ENCODE results near the gene TRERF1. TPM values are rescaled to one million over a fixed set of nuclear protein-coding genes. Genes with fewer than 3 reads are reported as not detected.

The TRERF1 gene
- total RNA-seq, 1 donor = 10.8 TPM

DNA sequence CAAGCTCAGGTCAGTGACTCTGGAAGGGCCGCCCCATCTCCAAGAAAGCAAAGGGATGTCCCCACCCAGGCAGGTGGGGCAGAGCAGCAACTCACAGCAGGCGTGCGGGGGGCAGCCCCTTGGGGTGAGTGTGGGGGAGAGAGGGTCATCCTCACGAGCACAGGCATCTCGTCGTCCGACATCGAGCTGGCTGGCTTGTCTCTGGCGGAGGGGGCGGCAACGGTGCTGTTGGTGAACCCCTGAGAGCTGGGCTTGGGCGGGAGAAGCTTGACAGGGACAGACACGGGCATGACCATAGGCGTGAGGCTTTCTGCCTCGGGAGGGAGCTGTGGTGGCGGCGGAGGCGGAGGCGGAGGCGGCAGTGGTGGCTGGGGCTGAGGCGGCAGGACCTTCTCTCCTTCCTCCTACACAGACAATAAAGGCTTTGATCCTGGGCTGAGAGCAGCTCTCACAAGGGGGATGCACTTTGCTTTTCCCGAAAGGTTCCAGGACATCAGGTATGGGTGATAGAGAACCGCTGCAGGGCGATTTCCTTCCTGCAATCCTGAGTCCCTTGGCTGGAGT lies 188.5 kb downstream of the TRERF1 start:
- no peak for DNase-seq (ENCODE audit: low read depth in 2 of 3, low spot score in 2 of 3)

DNA sequence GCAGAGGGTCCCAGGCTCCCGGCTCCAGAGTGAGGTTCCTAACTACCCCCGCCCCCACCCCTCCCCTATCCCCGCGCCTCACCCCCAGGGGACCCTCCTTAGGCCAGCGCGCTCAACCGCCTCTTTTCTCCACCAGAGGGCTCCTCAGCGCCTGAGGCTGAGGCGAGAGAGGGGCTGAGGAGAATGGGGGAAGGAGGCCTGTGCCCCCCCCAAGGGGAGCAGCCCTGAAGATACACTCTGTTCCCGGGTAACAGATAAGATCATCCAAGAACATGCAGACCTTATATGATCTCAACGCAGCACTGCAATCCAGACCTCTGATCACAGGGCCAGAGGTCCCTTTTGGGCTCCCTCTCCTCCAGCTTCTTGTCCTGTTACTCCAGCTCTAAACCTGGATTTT lies 190.8 kb downstream of the TRERF1 start:
- peak in 2 of 3 donors; percentile 31 to 58 for DNase-seq (ENCODE audit: low read depth in 2 of 3, low spot score in 2 of 3)

DNA sequence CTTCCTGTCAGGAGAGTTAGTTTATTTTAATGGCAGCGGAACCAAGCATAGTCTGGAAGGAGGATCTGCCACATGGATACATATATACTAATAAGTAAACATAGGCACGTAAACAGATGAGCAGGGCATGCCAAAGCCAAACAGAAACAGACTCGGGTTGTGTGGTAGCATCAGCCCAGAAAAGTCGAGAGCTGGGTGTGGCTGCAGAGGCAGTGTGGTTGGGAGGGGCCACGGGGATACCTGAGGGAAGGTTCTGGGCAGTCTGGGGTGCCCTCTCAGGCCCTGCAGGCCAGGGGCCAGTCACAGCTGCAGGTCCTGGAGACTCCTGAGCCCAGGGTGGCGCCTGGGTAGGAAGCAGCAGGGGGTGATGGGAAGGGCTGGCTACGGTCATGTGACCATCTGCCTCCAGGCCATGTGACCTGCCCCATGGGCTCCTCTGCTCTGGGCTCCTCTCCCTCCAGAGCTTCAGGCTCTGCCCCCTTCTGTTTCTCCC lies 191.3 kb downstream of the TRERF1 start:
- DNase-seq (ENCODE audit: low read depth in 2 of 3, low spot score in 2 of 3) = no peak

DNA sequence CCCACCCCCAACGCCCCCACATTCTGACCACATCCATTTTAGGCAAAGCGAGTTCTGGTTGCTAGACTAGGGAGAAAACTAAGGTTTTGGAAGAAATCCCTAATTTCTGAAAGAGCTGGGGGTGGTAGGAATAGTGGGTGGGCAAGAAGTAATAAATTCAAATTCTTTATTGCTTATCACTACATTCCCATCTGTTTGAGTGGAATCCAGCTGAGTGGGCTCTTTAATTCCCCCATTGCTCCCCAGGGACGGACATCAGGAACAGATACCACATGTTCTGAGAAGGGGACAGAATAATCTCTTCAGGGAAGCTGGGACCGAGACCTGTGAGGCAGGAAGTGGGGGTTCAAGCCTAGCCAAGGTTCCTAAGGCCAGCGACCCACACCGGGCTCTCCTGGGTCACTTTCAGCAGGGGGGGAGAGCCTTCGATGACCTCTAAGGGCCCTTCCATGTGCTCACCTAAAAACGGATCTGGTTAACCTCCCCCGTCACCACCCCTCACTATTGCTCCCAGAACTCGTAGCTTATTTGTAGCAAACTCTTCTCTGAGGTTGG lies 191.8 kb downstream of the TRERF1 start:
- no peak for DNase-seq (ENCODE audit: low read depth in 2 of 3, low spot score in 2 of 3)

DNA sequence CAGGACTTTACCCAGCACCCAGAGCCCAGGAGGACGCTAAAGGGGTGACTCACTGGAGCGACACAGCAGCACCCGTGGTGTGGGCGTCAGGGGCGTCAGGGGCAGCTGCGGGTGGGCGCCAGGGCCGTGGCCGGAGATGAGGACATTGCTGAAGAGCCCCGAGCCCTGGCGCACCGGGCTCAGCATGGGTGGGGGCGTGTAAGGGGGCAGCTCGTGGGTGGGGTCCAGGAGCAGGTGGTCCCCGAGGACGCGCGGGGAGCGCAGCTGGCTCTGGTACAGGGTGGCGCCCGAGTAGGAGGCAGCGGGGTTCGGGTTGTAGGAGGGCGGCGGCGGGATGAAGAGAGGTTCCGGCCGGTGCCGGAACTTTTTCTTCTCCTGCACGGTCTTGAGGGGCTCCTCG lies 192.4 kb downstream of the TRERF1 start:
- DNase-seq (ENCODE audit: low read depth in 2 of 3, low spot score in 2 of 3) = no peak

DNA sequence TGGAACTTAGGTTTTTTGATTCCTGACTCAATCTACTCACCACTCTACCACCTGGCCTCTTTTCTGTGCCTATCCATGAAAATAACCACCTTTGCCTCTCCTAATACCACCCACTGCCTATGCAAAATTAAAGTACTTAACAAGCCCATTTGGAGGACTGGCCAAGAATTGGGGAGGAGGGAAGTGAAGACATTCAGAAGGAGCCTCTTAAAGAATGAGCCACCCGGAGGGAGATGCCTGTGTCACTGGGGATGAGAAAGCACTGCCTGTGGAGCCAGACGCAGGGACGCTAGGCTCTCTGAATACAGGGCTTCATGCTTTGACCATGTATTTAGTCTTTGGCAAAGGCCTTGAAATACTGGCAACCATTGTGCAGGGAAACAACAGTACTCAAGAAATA lies 194.1 kb downstream of the TRERF1 start:
- DNase-seq (ENCODE audit: low read depth in 2 of 3, low spot score in 2 of 3) = no peak

DNA sequence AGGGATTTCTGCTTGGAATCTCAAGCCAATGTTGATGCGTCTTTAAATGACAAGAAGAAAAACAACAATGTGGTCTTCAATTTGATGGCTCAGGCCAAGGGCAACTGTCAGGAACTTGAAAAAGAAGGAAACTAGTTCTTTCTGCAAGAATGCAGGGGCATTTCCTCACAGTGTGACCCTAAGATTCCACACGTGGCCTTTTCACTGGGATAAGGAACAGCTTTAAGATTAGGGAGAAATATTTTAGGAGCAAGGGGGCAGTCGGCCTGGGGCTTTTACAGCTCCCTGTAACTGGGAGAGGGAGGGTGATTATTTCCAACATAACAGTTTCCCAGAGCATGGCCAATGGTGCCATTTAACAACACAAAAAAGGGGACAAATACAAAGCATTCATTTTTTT lies 194.7 kb downstream of the TRERF1 start:
- no peak for DNase-seq (ENCODE audit: low read depth in 2 of 3, low spot score in 2 of 3)

DNA sequence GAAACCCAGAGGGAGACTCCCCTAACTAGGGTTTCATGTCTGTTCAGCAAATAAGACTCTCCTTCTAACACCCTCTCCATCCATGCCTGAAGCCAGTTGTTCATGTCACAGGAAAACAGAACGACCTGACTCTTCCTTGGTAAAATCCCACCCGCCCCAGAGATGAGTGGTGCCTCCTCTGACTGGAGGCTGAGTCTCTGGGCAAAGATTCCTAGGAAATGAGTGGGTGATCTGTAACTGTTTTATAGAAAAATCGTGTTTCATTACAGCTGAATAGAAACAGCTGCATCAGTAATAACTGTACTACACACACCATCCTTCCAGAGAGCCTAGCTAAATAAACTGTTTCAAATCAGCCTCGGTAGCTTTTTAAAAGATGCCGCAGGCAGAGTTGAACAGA lies 196.7 kb downstream of the TRERF1 start:
- DNase-seq (ENCODE audit: low read depth in 2 of 3, low spot score in 2 of 3) = no peak

DNA sequence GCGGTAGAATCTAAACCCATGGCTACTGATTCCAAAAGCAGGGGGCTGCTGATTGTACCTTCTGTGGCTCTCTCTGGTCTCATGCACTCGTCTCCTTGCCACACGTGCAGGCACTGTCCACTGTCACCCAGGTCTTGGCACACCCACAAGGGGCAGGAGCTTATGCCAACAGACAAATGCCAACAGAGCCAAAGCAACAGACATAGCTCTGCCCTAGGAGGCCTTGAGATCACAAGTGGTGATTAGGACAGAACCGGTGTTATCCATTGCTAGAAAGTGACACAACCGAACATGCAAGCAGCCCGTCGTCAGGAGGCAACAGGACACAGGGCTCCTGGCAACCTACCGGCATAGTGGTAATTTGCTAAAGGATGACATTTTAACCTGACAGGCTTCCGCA lies 197.2 kb downstream of the TRERF1 start:
- DNase-seq (ENCODE audit: low read depth in 2 of 3, low spot score in 2 of 3) = no peak

DNA sequence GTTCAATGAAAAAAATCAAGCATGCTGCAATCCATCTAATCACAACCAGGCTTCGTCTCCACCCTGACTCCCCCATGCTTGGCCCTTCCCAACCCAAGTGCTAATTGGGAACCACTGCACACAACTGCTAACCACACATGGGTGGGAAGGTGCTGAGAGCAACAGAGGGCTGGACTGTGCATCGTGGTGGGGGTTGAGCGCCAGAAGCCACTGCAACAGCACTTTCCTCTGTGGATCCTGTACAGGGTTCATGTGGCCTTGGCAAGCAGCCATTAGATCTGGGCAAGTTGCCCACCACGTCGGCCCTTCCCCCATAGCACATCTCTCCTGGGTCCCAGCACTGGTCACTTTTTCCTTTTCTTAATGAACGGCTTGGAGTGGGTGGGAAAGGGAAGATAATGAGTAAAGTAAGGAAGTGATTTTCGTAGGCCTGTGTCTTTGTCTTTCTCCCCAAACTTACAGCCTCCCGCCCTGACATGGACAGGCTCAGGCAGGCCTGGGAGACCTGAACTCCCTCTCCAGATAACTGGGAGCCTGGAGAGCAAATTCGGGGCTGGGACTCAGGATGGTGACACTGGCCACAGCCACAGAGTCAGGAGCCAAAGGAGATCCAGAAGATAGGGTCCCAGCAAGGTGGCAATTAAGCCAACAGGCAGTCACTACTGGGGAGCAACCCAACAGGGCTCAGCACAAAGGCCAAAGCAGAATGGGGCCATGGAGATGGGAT lies 199.7 kb downstream of the TRERF1 start:
- DNase-seq (ENCODE audit: low read depth in 2 of 3, low spot score in 2 of 3) = peak in 1 of 3 donors; percentile 9

DNA sequence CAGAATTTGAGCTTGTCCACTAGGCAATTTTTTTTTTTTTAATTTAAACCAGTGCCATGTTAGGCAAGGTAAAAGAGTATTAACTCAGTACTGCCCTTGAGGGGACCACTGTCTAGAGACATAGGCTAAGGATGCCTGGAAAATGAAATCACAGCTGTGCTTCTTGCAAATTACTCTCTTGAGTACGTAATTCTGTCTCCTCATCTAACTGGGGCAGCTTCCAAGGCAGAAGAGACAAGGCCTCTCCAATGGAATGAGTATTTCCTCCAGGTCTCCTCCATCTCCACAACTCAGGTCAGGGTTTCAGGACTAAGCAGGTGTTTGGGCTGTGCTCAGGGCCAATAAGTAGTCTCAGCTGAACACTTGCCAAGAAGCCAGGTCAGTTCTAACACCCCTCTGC lies 200.2 kb downstream of the TRERF1 start:
- no peak for DNase-seq (ENCODE audit: low read depth in 2 of 3, low spot score in 2 of 3)

DNA sequence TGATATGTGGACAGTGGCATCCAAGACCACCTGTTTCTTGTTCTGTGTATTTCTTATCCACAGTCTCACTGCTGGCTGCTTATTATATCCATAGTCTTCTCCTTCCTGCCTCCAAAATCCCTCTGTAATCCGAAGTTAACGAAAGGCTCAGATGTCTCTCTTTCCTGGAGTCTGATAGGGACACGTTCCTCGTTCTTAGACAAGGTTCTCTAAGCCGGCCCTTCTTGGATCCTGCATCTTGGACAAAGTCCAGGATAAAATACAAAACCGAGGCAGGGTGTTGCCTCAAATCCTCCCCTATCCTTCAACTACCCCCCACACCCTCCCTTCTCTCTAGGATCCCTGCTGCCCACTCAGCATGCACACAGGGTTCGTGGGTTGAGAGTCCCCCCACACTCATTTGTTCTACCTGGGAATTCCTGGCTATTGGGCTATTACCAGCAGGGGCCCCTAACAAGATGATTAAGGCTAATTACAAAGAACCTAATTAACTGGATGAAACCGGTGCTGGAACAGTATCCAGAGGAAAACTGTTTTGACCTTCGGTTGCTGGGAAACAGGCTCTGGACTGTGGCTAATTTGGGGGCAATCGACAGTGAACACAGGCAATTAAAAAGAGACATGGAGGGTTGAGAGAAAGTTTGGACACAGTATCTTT lies 201.3 kb downstream of the TRERF1 start:
- no peak for DNase-seq (ENCODE audit: low read depth in 2 of 3, low spot score in 2 of 3)

DNA sequence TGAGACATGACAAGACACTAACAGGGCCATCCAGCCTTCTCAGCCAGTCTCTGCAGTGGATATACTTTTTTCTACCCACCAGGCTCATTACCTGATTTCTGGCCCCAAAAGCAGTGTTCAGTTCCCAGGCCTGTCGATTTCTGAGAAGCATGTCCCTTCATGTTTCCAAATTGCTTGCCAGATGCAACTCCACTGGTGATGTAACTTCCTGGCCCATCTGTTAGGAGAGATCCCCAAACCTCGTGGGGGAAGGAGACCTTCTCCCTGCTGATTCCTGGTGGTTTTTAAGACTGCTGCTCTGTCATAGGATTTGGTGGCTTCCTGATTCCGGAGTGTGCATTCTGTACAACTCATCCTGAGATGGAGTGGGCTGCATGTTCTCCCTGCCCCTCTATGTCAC lies 202.4 kb downstream of the TRERF1 start:
- no peak for DNase-seq (ENCODE audit: low read depth in 2 of 3, low spot score in 2 of 3)

DNA sequence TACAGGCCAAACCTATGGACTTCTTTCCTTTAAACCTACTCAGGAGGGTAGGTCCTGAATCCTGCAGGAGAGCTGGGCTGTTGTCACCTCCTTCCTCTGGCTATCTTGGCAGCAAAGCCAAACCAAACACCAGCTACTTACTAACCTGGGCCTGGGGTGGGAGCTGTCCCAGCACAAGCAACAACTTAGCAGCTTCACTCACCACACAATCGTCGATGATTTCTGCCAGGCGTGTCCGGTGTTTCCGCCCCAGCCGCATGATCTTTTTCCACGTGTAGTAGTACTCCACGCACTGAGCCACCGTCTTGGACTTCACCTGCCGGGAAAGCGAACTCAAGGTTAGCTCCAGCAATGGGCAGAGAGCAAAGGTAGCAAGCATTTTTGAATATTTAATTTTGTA lies 208.7 kb downstream of the TRERF1 start:
- DNase-seq (ENCODE audit: low read depth in 2 of 3, low spot score in 2 of 3) = no peak

DNA sequence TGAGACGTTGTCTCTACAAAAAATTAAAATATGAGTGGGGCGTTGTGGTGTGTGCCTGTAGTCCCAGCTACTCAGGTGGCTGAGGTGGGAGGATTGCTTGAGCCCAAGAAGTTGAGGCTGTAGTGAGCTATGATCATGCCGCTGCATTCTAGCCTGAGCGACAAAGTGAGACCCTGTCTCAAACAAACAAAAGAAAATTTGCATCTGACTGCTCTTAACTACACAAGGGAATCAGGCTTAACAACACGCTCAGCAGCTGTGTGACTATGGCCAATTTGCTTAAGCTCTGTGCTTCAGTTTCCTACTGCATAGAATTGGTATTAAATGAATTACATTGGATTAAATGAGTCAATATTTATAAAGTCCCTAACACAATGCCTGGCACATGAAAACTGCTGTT lies 209.8 kb downstream of the TRERF1 start:
- no peak for DNase-seq (ENCODE audit: low read depth in 2 of 3, low spot score in 2 of 3)

DNA sequence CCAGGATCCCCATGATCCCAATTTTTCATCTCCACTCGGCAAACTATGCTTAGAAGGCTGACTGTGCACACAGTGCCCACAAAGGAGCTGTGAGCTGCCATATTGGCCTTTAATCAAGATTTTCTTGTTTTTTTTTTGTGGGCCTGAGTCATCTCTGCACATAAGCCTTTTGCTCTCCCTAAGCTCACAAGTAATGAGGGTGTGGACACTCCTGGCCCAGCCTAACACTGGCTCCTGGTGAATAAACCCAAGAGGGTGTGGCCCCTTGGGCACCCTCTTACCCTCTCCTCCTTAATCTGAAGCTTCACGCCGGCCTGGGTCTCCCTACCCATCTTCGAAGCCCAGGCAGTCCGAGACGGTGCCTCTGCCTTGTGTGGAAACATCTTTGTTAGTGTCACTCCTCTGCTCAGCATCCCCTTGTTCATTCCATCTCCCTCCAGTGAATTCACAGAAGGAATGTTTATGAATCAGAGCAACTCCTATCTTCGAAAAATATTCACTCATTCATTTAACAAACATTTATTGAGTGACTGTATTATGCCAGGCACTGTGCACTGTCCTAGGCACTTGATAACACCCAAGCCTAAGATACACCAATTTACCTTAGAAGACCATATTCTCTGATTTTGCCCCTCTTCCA lies 211.9 kb downstream of the TRERF1 start:
- DNase-seq (ENCODE audit: low read depth in 2 of 3, low spot score in 2 of 3) = no peak

DNA sequence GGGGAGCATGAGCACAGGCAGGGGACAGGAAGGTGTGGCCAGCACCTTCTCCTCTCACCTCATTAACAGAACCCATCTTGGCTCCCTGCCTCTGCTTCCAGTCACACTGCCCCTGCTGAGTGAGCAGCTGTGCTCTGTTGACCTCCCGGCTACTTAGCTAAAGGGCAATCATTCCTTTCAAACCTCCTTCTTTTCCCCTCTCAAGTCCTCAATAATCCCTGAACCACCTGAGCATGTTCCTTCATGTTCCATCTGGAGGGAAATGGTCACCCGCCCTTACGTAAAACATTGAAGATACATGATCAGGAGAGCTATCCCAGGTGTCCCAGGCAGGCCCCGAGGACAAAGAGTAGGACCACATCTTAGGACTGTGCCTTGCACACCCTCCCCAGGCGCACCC lies 212.4 kb downstream of the TRERF1 start:
- DNase-seq (ENCODE audit: low read depth in 2 of 3, low spot score in 2 of 3) = no peak

DNA sequence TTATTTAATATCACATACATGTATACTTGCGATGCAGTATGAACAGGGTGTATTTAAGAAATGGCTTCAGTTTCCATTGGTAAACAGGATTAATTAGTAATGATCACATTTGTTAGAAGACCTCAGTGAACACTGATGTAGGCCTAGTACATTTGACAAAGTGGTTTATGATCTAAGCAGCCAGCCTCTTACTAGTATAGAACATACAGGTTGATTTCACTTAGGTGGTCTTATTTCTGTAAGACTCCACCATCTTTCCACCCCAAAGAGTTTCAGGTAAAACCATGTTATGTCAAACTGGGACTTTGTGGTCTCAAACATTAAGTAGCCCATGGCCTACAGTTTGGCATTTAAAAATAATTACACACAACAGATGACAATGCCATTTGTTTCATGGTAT lies 213.9 kb downstream of the TRERF1 start:
- DNase-seq (ENCODE audit: low read depth in 2 of 3, low spot score in 2 of 3) = no peak

DNA sequence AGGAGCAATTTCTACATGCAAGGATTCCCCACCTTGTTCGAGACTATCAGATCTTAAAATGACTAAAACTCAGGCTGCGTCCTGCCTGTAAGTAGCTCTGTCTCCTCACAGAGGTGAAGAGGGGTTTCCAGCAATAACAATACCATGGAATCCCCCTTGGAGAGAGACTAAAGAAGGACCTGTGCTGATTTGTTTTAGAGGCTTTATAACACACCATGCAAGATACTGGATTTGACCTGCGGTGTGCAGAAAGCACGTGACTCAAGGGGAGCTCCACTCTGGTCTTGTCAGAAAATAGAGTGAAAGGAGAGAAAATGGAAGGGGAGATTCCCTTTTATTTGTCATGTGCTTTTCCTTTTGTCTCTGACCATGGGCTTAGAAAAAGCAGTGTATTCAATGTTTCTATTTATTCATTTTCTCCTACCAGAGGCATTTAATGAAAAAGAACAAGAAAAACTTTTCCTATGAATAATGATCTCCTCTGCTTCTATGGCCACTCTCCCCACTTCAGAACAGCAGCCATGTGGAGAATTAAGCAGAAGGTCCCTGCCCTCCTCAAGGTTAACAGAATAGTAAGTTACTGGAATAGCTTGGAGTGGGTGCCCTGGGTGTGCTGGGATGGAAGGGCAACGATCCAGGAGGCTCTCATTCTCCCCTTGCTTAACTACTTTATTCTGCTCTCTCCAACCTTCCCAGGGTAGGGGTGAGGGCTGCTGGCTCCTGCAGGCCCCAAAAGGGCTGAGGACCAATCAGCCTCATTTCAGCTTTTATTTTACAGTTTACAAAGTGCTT lies 214.8 kb downstream of the TRERF1 start:
- DNase-seq (ENCODE audit: low read depth in 2 of 3, low spot score in 2 of 3) = no peak

DNA sequence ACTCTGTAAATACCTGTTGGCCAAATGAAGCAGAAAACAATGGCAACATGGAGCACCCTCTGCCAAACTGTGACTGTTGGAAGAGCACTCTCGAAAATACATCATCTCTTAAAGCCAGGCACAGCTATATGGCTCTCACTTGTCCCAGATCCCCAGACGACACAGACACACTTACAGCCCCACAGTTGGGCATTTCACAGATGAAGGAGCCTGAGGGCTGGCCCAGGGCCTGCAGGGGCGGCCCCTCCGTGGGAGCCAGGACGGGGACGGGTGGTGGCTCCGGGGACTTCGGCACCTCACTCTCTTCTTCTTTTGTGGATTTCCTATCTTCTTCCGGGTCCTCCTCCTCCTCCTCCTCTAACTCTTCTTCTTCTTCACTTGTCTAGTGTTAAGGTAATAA lies 215.7 kb downstream of the TRERF1 start:
- DNase-seq (ENCODE audit: low read depth in 2 of 3, low spot score in 2 of 3) = no peak

DNA sequence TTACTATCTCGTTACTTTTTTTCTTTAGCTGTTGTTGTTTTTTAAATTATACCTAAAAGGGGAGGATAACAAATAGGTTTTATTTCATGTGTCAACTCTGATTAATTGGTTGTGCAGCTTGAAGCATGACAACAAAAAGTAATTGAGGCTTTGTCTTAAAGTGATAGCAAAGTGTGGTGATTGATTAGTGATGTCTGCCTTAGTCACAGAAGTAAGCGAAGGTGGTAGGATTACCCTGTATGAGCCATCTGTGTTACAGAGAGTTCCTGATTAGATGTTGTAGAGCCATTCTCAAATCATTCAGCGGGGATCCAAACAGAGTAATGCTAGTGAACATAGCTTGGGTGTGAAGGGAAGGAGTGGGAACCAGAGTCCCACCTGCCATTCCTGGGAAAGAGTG lies 219.7 kb downstream of the TRERF1 start:
- DNase-seq (ENCODE audit: low read depth in 2 of 3, low spot score in 2 of 3) = no peak
